ENCODE measurements around the gene CDH18.

- TF ChIP-seq CTCF (IDR thresholded peaks at IDR 0.05) (no peak), POLR2A (IDR thresholded peaks at IDR 0.05) (no peak)
Measured at GRCh38 chr5:19733612-19734495, 254.1 kb downstream of the CDH18 start.

Measured in uterus (tissue), 2 donors.